ENCODE results near the gene MACROD2.

DNA sequence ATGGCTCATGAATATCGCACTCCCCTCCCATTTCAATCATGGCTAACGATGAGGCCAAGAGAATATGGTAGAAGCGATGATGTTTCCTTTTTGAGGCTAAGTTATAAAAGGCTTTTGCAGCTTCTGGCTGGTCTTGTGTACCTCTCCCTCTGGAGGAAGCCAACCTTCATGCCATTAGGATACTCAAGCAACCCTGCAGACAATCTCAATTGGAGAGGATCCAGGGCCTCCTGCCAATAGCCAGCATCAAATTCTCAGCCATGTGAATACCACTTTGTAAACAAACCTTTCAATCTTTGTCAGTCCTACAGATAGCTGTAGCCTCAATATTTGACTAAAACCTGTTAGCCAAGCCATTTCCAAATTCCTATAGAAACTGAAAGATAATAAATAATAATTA lies 1839.5 kb downstream of the MACROD2 start:
- TF ChIP-seq, protein P1, sequence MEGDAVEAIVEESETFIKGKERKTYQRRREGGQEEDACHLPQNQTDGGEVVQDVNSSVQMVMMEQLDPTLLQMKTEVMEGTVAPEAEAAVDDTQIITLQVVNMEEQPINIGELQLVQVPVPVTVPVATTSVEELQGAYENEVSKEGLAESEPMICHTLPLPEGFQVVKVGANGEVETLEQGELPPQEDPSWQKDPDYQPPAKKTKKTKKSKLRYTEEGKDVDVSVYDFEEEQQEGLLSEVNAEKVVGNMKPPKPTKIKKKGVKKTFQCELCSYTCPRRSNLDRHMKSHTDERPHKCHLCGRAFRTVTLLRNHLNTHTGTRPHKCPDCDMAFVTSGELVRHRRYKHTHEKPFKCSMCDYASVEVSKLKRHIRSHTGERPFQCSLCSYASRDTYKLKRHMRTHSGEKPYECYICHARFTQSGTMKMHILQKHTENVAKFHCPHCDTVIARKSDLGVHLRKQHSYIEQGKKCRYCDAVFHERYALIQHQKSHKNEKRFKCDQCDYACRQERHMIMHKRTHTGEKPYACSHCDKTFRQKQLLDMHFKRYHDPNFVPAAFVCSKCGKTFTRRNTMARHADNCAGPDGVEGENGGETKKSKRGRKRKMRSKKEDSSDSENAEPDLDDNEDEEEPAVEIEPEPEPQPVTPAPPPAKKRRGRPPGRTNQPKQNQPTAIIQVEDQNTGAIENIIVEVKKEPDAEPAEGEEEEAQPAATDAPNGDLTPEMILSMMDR (IDR thresholded peaks at IDR 0.05), result no peak
- no peak for TF ChIP-seq POLR2A (IDR thresholded peaks at IDR 0.05)
